ENCODE data around the gene CA7. TPM values are rescaled to one million over a fixed set of nuclear protein-coding genes. Genes with fewer than 3 reads are reported as not detected.

Gene CA7
- total RNA-seq, 2 donors from 2014 or later, result not detected

DNA sequence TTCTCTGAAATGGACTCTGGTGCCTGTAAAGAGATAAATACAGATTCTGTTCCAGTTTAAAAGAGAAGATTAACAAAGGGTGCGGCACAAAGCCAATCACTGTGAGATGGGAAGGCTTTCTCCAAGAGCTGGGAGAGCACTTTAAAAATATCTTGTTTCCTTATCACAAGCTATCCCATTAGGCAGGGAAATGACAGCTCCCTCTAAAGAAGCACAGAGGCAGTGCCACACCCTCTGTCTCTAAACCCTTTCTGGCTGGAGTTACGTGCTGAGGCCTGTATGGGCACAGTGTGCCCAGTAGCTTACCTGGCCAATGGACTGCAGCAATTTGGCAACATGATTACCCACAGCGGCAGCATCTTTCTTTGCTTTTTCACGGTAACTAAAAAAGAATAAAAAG is 33.8 kb upstream of the CA7 start:
- Mint-ChIP-seq H3K36me3 (ENCODE audit: low read depth) (peaks cover 83% of the 10 kb centered on the region), H3K27me3 (ENCODE audit: insufficient read depth) (no peaks in the 10 kb centered on the region), H3K9me3 (no peaks in the 10 kb centered on the region), H3K4me3 (no peak overlapping the region), H3K4me1 (no peaks in the 10 kb centered on the region), H3K27ac (no peak overlapping the region)
- no peak for DNase-seq
- WGBS, 2 experiments (ENCODE audit: insufficient coverage in 1 of 2, insufficient read length in 1 of 2), result 94 to 96% methylated on average over 2 to 4 of the region's 4 CpGs
- Histone ChIP-seq H3K9me3 (ENCODE audit: control insufficient read depth, low read length) (no peaks in the 10 kb centered on the region), H3K9ac (ENCODE audit: extremely low read depth, low read length, poor library complexity, severe bottlenecking) (no peak overlapping the region), H3K4me1 (ENCODE audit: control insufficient read depth, insufficient read depth, low read length) (peaks cover 4% of the 10 kb centered on the region), H3K36me3 (ENCODE audit: control insufficient read depth, insufficient read depth, low read length) (peaks cover 91% of the 10 kb centered on the region), H3K4me3 (ENCODE audit: low read length) (no peak overlapping the region), H3K27me3 (ENCODE audit: control insufficient read depth, insufficient read depth, low read length, poor library complexity, severe bottlenecking) (no peaks in the 10 kb centered on the region), H3K27ac (ENCODE audit: low read depth, low read length) (no peak overlapping the region)
- TF ChIP-seq, protein P1, sequence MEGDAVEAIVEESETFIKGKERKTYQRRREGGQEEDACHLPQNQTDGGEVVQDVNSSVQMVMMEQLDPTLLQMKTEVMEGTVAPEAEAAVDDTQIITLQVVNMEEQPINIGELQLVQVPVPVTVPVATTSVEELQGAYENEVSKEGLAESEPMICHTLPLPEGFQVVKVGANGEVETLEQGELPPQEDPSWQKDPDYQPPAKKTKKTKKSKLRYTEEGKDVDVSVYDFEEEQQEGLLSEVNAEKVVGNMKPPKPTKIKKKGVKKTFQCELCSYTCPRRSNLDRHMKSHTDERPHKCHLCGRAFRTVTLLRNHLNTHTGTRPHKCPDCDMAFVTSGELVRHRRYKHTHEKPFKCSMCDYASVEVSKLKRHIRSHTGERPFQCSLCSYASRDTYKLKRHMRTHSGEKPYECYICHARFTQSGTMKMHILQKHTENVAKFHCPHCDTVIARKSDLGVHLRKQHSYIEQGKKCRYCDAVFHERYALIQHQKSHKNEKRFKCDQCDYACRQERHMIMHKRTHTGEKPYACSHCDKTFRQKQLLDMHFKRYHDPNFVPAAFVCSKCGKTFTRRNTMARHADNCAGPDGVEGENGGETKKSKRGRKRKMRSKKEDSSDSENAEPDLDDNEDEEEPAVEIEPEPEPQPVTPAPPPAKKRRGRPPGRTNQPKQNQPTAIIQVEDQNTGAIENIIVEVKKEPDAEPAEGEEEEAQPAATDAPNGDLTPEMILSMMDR (conservative IDR thresholded peaks at IDR 0.05), result no peak

DNA sequence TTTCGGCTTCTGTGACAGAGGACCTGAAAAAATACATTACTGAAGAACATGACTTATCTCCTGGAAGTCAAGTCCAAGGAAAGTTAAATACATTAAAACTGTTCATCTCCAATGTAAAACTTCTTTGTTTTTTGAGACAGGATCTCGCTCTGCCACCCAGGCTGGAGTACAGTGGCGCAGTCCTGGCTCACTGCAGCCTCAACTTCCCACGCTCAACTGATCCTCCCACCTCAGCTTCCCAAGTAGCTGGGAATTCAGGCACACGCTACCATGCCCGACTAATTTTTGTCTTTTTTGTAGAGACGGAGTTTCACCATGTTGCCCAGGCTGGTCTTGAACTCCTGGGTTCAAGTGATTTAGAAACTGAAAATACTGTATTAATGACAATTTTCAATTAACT is 33.2 kb upstream of the CA7 start:
- no peak overlapping the region for H3K27ac Mint-ChIP-seq
- Histone ChIP-seq H3K4me3 (ENCODE audit: low read length) (no peak overlapping the region), H3K9me3 (ENCODE audit: control insufficient read depth, low read length) (no peaks in the 10 kb centered on the region), H3K27ac (ENCODE audit: low read depth, low read length) (no peak overlapping the region), H3K4me1 (ENCODE audit: control insufficient read depth, insufficient read depth, low read length) (peaks cover 4% of the 10 kb centered on the region), H3K36me3 (ENCODE audit: control insufficient read depth, insufficient read depth, low read length) (peaks cover 90% of the 10 kb centered on the region), H3K9ac (ENCODE audit: extremely low read depth, low read length, poor library complexity, severe bottlenecking) (no peak overlapping the region), H3K27me3 (ENCODE audit: control insufficient read depth, insufficient read depth, low read length, poor library complexity, severe bottlenecking) (no peaks in the 10 kb centered on the region)
- no peak for DNase-seq
- peaks cover 84% of the 10 kb centered on the region for H3K36me3 Mint-ChIP-seq (ENCODE audit: low read depth)
- no peak overlapping the region for H3K4me3 Mint-ChIP-seq
- H3K4me1 Mint-ChIP-seq, result no peaks in the 10 kb centered on the region
- H3K27me3 Mint-ChIP-seq (ENCODE audit: insufficient read depth), result no peaks in the 10 kb centered on the region
- TF ChIP-seq, protein P1 (conservative IDR thresholded peaks at IDR 0.05), result no peak
- WGBS, 2 experiments (ENCODE audit: insufficient coverage in 1 of 2, insufficient read length in 1 of 2), result 93 to 95% methylated on average over 6 to 7 of the region's 7 CpGs
- H3K9me3 Mint-ChIP-seq, result no peaks in the 10 kb centered on the region

DNA sequence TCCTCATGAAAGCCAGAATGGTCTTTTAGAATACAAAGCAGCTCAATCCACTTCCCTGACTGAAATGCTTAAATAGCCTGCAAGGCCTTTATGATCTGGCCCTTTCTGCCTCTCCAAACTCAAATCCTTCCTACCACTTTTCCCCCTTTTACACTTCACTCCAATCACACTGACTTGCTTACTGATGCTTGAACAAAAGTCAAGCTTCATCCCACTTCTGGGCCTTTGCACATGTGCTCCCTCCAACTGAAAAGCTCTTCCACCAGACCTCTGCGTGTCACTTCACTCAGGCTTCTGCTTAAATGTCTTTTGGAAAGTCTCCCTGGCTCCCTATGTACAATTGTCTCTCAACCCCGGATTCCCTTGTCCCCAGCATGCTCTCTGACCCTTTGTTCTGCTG is 29.5 kb upstream of the CA7 start:
- DNase-seq, result no peak
- Histone ChIP-seq H3K9ac (ENCODE audit: extremely low read depth, low read length, poor library complexity, severe bottlenecking) (no peak overlapping the region), H3K4me1 (ENCODE audit: control insufficient read depth, insufficient read depth, low read length) (peaks cover 4% of the 10 kb centered on the region), H3K4me3 (ENCODE audit: low read length) (no peak overlapping the region), H3K36me3 (ENCODE audit: control insufficient read depth, insufficient read depth, low read length) (peaks cover 91% of the 10 kb centered on the region), H3K27ac (ENCODE audit: low read depth, low read length) (no peak overlapping the region), H3K27me3 (ENCODE audit: control insufficient read depth, insufficient read depth, low read length, poor library complexity, severe bottlenecking) (no peaks in the 10 kb centered on the region), H3K9me3 (ENCODE audit: control insufficient read depth, low read length) (no peaks in the 10 kb centered on the region)
- Mint-ChIP-seq H3K27me3 (ENCODE audit: insufficient read depth) (no peaks in the 10 kb centered on the region), H3K27ac (no peak overlapping the region), H3K36me3 (ENCODE audit: low read depth) (peaks cover 85% of the 10 kb centered on the region), H3K4me1 (no peaks in the 10 kb centered on the region), H3K4me3 (no peak overlapping the region), H3K9me3 (no peaks in the 10 kb centered on the region)
- WGBS, 2 experiments (ENCODE audit: insufficient coverage in 1 of 2, insufficient read length in 1 of 2), result 91 to 95% methylated on average over 1 to 2 of the region's 2 CpGs
- TF ChIP-seq, protein P1 (conservative IDR thresholded peaks at IDR 0.05), result no peak

All from endodermal cell (in vitro differentiated cells).